Keratinocyte (primary cell): ENCODE data around the gene IRX2.

ENCODE experiments used
- EZH2 ChIP-seq: IDR thresholded peaks from one replicate; pipeline ENCODE4 v1.6.1; 2012; ENCODE audit warnings: inconsistent platforms, mild to moderate bottlenecking, low read length, moderate library complexity
- TF ChIP-seq, protein P1 (sequence below), 3 experiments: IDR thresholded peaks in 1 of 3; conservative IDR thresholded peaks in 1 of 3; optimal IDR thresholded peaks in 1 of 3; 2 replicates in 2 of 3; 3 replicates in 1 of 3; pipeline versions ENCODE3 to v1.5.1; 2011; ENCODE audit warnings: low read length in 3 of 3, mild to moderate bottlenecking in 3 of 3, moderate library complexity in 2 of 3, control low read depth in 1 of 3, inconsistent platforms in 1 of 3; ENCODE audit not compliant: insufficient read depth in 2 of 3; ENCODE audit errors: extremely low read depth in 1 of 3

DNA sequence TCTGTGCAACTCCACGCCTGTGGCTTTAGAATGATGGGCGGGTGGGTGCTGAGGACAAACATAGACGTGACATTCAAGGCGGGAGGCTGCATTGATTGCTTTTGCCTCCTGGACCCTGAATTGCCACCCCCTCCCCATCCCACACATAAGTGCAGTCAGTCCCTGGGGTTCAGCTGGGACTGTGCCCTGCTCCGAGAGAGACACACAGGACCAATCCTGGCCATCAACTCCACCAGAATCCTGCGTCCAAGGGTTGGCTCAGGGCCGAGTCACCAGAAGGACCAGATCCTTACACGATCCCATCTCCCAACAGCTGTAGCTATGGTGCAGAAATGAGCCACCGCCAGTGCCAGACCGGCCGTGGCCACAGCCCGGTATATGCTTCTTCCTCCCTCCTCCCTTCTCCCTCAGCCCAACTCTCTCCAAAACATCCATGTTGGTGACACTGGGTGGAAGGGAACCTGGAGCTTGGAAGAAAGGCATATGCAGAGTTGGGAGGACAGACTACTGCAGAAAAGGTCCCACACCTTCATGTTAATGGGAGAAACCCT lies 27.4 kb downstream of the IRX2 start:
- TF ChIP-seq EZH2 = no peak
- TF ChIP-seq, protein P1, sequence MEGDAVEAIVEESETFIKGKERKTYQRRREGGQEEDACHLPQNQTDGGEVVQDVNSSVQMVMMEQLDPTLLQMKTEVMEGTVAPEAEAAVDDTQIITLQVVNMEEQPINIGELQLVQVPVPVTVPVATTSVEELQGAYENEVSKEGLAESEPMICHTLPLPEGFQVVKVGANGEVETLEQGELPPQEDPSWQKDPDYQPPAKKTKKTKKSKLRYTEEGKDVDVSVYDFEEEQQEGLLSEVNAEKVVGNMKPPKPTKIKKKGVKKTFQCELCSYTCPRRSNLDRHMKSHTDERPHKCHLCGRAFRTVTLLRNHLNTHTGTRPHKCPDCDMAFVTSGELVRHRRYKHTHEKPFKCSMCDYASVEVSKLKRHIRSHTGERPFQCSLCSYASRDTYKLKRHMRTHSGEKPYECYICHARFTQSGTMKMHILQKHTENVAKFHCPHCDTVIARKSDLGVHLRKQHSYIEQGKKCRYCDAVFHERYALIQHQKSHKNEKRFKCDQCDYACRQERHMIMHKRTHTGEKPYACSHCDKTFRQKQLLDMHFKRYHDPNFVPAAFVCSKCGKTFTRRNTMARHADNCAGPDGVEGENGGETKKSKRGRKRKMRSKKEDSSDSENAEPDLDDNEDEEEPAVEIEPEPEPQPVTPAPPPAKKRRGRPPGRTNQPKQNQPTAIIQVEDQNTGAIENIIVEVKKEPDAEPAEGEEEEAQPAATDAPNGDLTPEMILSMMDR (optimal IDR thresholded peaks at IDR 0.05 in 1 of 3, IDR thresholded peaks at IDR 0.05 in 1 of 3, conservative IDR thresholded peaks at IDR 0.05 in 1 of 3; ENCODE audit: extremely low read depth in 1 of 3, insufficient read depth in 2 of 3, low read length in 3 of 3) = no peak
